Omental fat pad (tissue), 4 donors: ENCODE results near the gene LIN54. TPM values are rescaled to one million over a fixed set of nuclear protein-coding genes. Genes with fewer than 3 reads are reported as not detected.

Experiments used
- ATAC-seq: fragments of 150-250 bp; one replicate; pipeline ENCODE4 v1.9.1; 2016; ENCODE audit warnings: mild to moderate bottlenecking, moderate library complexity; ENCODE audit not compliant: low FRiP score
- DNase-seq: peaks from one replicate; pipeline ENCODE4 v3.0.0-alpha.2; 2019; ENCODE audit warnings: low spot score
- CTCF ChIP-seq, 3 donors: fragments of 450-650 bp; IDR thresholded peaks; one replicate each; pipeline ENCODE4 v1.5.1; 2016 to 2017; ENCODE audit warnings: antibody characterized with exemption in 3 of 3, mild to moderate bottlenecking in 3 of 3, moderate library complexity in 2 of 3
- small RNA-seq: library from RNA; depleted of rRNA; stranded (forward); fragments of <200 nt; gene quantifications from one replicate; pipeline ENCODE3, GENCODE V24; 2016
- total RNA-seq, 4 donors: library from RNA; depleted of rRNA; stranded (reverse); fragments of >200 nt; gene quantifications; one replicate each; pipeline ENCODE4 v1.1.0, GENCODE V29; 2016

The LIN54 gene
- total RNA-seq, 4 donors from 2014 or later = 5.8 to 13.6 (median 7.7) TPM

- ATAC-seq (peak; percentile 5), DNase-seq (no peak)
- TF ChIP-seq CTCF (IDR thresholded peaks at IDR 0.05) = no peak
Observed at GRCh38 chr4:82891707-82892466, 118.7 kb downstream of the LIN54 start.

- TF ChIP-seq CTCF (IDR thresholded peaks at IDR 0.05) = no peak
- ATAC-seq (peak; percentile 99), DNase-seq (peak; percentile 66)
Observed at GRCh38 chr4:82890901-82891706, 119.5 kb downstream of the LIN54 start, which contains the start of gene SEC31A. Gene SEC31A, minus strand, starts transcription at chr4:82891153. Its CDS starts 9,217 bp downstream, at chr4:82881936.

GRCh38 chr4:82890528-82890900 is 120.1 kb downstream of the LIN54 start:
- DNase-seq = no peak
- no peak for TF ChIP-seq CTCF (IDR thresholded peaks at IDR 0.05)
- ATAC-seq = no peak

GRCh38 chr4:82889287-82889686 is 121.3 kb downstream of the LIN54 start:
- DNase-seq (no peak), ATAC-seq (no peak)
- TF ChIP-seq CTCF (IDR thresholded peaks at IDR 0.05) = no peak

- TF ChIP-seq CTCF (IDR thresholded peaks at IDR 0.05) = no peak
- no peak for ATAC-seq
Observed at GRCh38 chr4:82886147-82886942, 124.3 kb downstream of the LIN54 start.

GRCh38 chr4:82885410-82885809 is 125.2 kb downstream of the LIN54 start:
- ATAC-seq (no peak), DNase-seq (no peak)
- no peak for TF ChIP-seq CTCF (IDR thresholded peaks at IDR 0.05)

More at GRCh38 chr4:82886147-82886942, 124.3 kb downstream of the LIN54 start:
- DNase-seq = no peak

Small RNA genes lying within 50 kb of the gene (small RNA-seq; reads per million reads assigned to genes)
- gene RF00019 = not detected
- not detected for gene RNU6-615P

Other genes starting within 250 kb of the LIN54 start
- gene SCD5, start 212.0 kb downstream of the LIN54 start, total RNA-seq = 10 to 100 TPM in 3 of 4 donors, 1 to 10 TPM in 1; 6.7 to 19.9 (median 13.5) TPM
- 100 to 1,000 TPM; 175 to 215 (median 183) TPM for gene SEC31A, start 119.7 kb downstream of the LIN54 start, total RNA-seq
- 10 to 100 TPM in 1 of 4 donors, 1 to 10 TPM in 3; 1.8 to 10.2 (median 2.9) TPM for gene THAP9, start 110.1 kb downstream of the LIN54 start, total RNA-seq
- 10 to 100 TPM; 30.3 to 47.1 (median 39.1) TPM for gene COPS4, start 24.4 kb upstream of the LIN54 start, total RNA-seq
- gene PLAC8, start 103.9 kb upstream of the LIN54 start, total RNA-seq = 1 to 10 TPM; 2.6 to 7.6 (median 3.9) TPM